NCI-H146 (cell line): Measurements from ENCODE around the gene CCT5.
A peak's percentile ranks its signal among the peaks of the same experiment; 100 is the strongest.
"Not testable (repeated sequence)": the region's sequence is repeated elsewhere in the genome, so short reads cannot be mapped to it uniquely, and the experiment has no call there.

Experiments used
- DNase-seq: peaks from one replicate; lab custom pipeline; 2025; lab: John Stamatoyannopoulos, UW

CCT5 gene

GRCh38 chr5:10277773-10278630, 27.9 kb downstream of the CCT5 start:
- DNase-seq, result no peak

GRCh38 chr5:10278658-10279279, 28.7 kb downstream of the CCT5 start:
- DNase-seq, result no peak

GRCh38 chr5:10279328-10279727, 29.2 kb downstream of the CCT5 start:
- DNase-seq, result no peak

GRCh38 chr5:10279925-10280720, 30.0 kb downstream of the CCT5 start:
- no peak for DNase-seq

GRCh38 chr5:10283927-10284635, 34.0 kb downstream of the CCT5 start:
- peak; percentile 93 for DNase-seq

GRCh38 chr5:10285362-10285761, 35.3 kb downstream of the CCT5 start:
- not testable (repeated sequence) for DNase-seq

GRCh38 chr5:10286162-10286861, 36.2 kb downstream of the CCT5 start:
- DNase-seq, result no peak

GRCh38 chr5:10286862-10287227, 36.8 kb downstream of the CCT5 start:
- DNase-seq, result no peak

GRCh38 chr5:10288592-10289219, 38.6 kb downstream of the CCT5 start:
- DNase-seq, result peak; percentile 97

- no peak for DNase-seq
Measured at GRCh38 chr5:10289353-10289752, 39.3 kb downstream of the CCT5 start.

- no peak for DNase-seq
Measured at GRCh38 chr5:10289991-10290390, 39.9 kb downstream of the CCT5 start.

GRCh38 chr5:10290438-10290837, 40.4 kb downstream of the CCT5 start:
- no peak for DNase-seq

GRCh38 chr5:10291692-10292339, 41.7 kb downstream of the CCT5 start:
- no peak for DNase-seq

GRCh38 chr5:10293907-10294662, 44.0 kb downstream of the CCT5 start:
- DNase-seq, result no peak

GRCh38 chr5:10295619-10296326, 45.7 kb downstream of the CCT5 start:
- no peak for DNase-seq

GRCh38 chr5:10297646-10298204, 47.6 kb downstream of the CCT5 start:
- peak; percentile 20 for DNase-seq

GRCh38 chr5:10300246-10300645, 50.2 kb downstream of the CCT5 start:
- no peak for DNase-seq

GRCh38 chr5:10301266-10301665, 51.2 kb downstream of the CCT5 start:
- DNase-seq, result peak; percentile 25
